Measurements from ENCODE around the gene CYGB.

DNA sequence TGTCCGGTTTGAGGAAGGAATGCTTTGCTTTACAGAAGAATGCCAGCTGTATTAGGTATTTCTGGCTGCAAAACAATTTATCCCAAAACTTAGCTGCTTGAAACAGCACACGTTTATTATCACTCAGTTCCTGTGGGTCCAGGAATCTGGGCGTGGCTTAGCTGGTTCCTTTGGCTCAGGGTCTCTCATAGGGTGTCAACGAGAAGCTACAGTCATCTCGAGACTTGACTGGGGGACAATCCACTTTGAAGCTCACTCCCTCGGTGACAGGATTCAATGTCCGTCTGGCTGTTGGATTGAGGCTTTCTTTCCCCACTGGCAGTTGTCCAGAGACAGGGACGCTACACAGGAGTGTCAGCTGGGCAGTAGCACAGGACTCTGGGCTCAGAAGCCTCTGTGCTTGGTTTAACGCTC is 26.7 kb downstream of the CYGB start:
- TF ChIP-seq CTCF (IDR thresholded peaks at IDR 0.05): no peak
- no peak for TF ChIP-seq REST (IDR thresholded peaks at IDR 0.05; ENCODE audit: low read depth, low read length)
- TF ChIP-seq POLR2AphosphoS5 (IDR thresholded peaks at IDR 0.05; ENCODE audit: low read depth, low read length): no peak
- TF ChIP-seq TCF12 (IDR thresholded peaks at IDR 0.05): no peak
- no peak for TF ChIP-seq RFX5 (IDR thresholded peaks at IDR 0.05; ENCODE audit: low read length)
- no peak for TF ChIP-seq RAD21 (IDR thresholded peaks at IDR 0.05; ENCODE audit: low read length)
- TF ChIP-seq NFIC (IDR thresholded peaks at IDR 0.05; ENCODE audit: borderline replicate concordance): no peak
- no peak for TF ChIP-seq IRF3 (IDR thresholded peaks at IDR 0.05; ENCODE audit: low read depth, low read length)
- no peak for TF ChIP-seq YY1 (IDR thresholded peaks at IDR 0.05; ENCODE audit: low read depth)
- no peak for TF ChIP-seq FOXM1 (IDR thresholded peaks at IDR 0.05; ENCODE audit: low read depth)
- TF ChIP-seq EP300 (IDR thresholded peaks at IDR 0.05; ENCODE audit: borderline replicate concordance in 1 of 2, low read depth in 1 of 2, low read length in 1 of 2): no peak

Data from SK-N-SH (cell line).